H1 (cell line): Measurements from ENCODE around the gene THADA. TPM values are rescaled to one million over a fixed set of nuclear protein-coding genes. Genes with fewer than 3 reads are reported as not detected.

Experiments
- CTCF ChIA-PET: fragments of 300-600 bp; sonication (Branson Sonifier 250); formaldehyde crosslinking; loops from one replicate; lab custom pipeline; 2021; ENCODE audit not compliant: partially characterized antibody; lab: Charles Lee
- POLR2A ChIA-PET: fragments of 300-600 bp; sonication (Branson Sonifier 250); formaldehyde crosslinking; loops from one replicate; lab custom pipeline; 2021; ENCODE audit warnings: inconsistent platforms; ENCODE audit not compliant: partially characterized antibody; lab: Charles Lee
- DNase-seq, 2 experiments: peaks; one replicate each; pipeline versions ENCODE4 v3.0.0 to v3.0.0-alpha.2; 2010 to 2022; ENCODE audit warnings: low spot score in 2 of 2, low read depth in 1 of 2, mixed read lengths in 1 of 2
- FAIRE-seq: peaks from 2 replicates; lab custom pipeline; 2011; peaks lifted over from hg19 to GRCh38; lab: Jason Lieb, UNC
- H2AFZ ChIP-seq: 2 replicates; pipeline ENCODE4 v1.8.1; 2012; ENCODE audit warnings: low read length, inconsistent platforms
- H2AK5ac ChIP-seq: 2 replicates; pipeline ENCODE4 v1.6.1; 2013; ENCODE audit warnings: low read depth, low read length
- H2BK120ac ChIP-seq: replicated peaks from 2 replicates; pipeline ENCODE3; 2013; ENCODE audit warnings: low read depth, low read length, inconsistent platforms
- H2BK12ac ChIP-seq: 2 replicates; pipeline ENCODE4 v1.6.1; 2013; ENCODE audit warnings: low read depth, low read length
- H2BK15ac ChIP-seq: 2 replicates; pipeline ENCODE4 v1.6.1; 2013; ENCODE audit warnings: low read length
- H2BK20ac ChIP-seq: 2 replicates; pipeline ENCODE4 v1.6.1; 2013; ENCODE audit warnings: low read length
- H2BK5ac ChIP-seq: 2 replicates; pipeline ENCODE4 v1.6.1; 2013; ENCODE audit warnings: low read depth, low read length
- H3K14ac ChIP-seq: 2 replicates; pipeline ENCODE4 v1.6.1; 2013; ENCODE audit warnings: inconsistent platforms; ENCODE audit not compliant: insufficient read length
- H3K18ac ChIP-seq: 2 replicates; pipeline ENCODE4 v1.6.1; 2013; ENCODE audit warnings: low read length; ENCODE audit errors: extremely low read depth
- H3K23ac ChIP-seq: 2 replicates; pipeline ENCODE4 v1.6.1; 2013; ENCODE audit warnings: inconsistent platforms; ENCODE audit not compliant: insufficient read length
- H3K23me2 ChIP-seq: 2 replicates; pipeline ENCODE4 v1.6.1; 2013; ENCODE audit warnings: low read depth, low read length
- H3K27ac ChIP-seq: 2 replicates; pipeline ENCODE4 v1.6.1; 2011; ENCODE audit warnings: low read depth, low read length, inconsistent platforms
- H3K27me3 ChIP-seq, 4 experiments: replicated peaks in 1 of 4; 1 replicate in 1 of 4; 2 replicates in 3 of 4; pipeline versions ENCODE4 v1.6.1 to v1.8.1; 2011 to 2013; ENCODE audit warnings: low read length in 3 of 4, mild to moderate bottlenecking in 3 of 4, inconsistent platforms in 2 of 4, mixed read lengths in 2 of 4, moderate library complexity in 1 of 4; ENCODE audit not compliant: control insufficient read depth in 3 of 4, insufficient read depth in 3 of 4; ENCODE audit errors: extremely low read depth in 1 of 4
- H3K36me3 ChIP-seq, 4 experiments: 2 replicates each; pipeline versions ENCODE4 v1.6.1 to v1.8.1; 2011 to 2013; ENCODE audit warnings: mild to moderate bottlenecking in 4 of 4, low read length in 3 of 4, moderate library complexity in 2 of 4, control low read depth in 1 of 4, inconsistent platforms in 1 of 4; ENCODE audit not compliant: insufficient read depth in 4 of 4, control insufficient read depth in 2 of 4
- H3K4ac ChIP-seq: replicated peaks from 2 replicates; pipeline ENCODE3; 2013; ENCODE audit warnings: low read length, low read depth, mixed read lengths, inconsistent platforms; ENCODE audit not compliant: insufficient read length
- H3K4me1 ChIP-seq, 4 experiments: replicated peaks in 1 of 4; 1 replicate in 1 of 4; 2 replicates in 3 of 4; pipeline versions ENCODE4 v1.6.1 to v1.8.1; 2011 to 2013; ENCODE audit warnings: low read length in 3 of 4, inconsistent platforms in 2 of 4, mixed read lengths in 1 of 4; ENCODE audit not compliant: insufficient read depth in 4 of 4, control insufficient read depth in 3 of 4
- H3K4me2 ChIP-seq, 2 experiments: 2 replicates each; pipeline versions ENCODE4 v1.6.1 to v1.8.1; 2011 to 2013; ENCODE audit warnings: low read depth in 2 of 2, low read length in 2 of 2, control low read depth in 1 of 2, inconsistent platforms in 1 of 2, mild to moderate bottlenecking in 1 of 2; ENCODE audit not compliant: insufficient read depth in 1 of 2
- H3K4me3 ChIP-seq, 4 experiments: fragments of 200-600, 300-600 bp in 1 of 4; sonication (generic), shearing (Covaris generic), sonication (Bioruptor Twin) in 1 of 4; 2 replicates each; pipeline versions ENCODE4 v1.5.1 to v1.8.1; 2011 to 2016; ENCODE audit warnings: low read length in 4 of 4, low read depth in 3 of 4, control low read depth in 2 of 4, inconsistent platforms in 2 of 4, mild to moderate bottlenecking in 2 of 4, mixed read lengths in 1 of 4, moderate library complexity in 1 of 4; ENCODE audit not compliant: insufficient read depth in 2 of 4; ENCODE audit errors: extremely low read depth in 1 of 4
- H3K56ac ChIP-seq: replicated peaks from 2 replicates; pipeline ENCODE3; 2013; ENCODE audit warnings: low read depth, mild to moderate bottlenecking, mixed read lengths, low read length, inconsistent platforms; ENCODE audit not compliant: insufficient read length
- H3K79me1 ChIP-seq: 2 replicates; pipeline ENCODE4 v1.6.1; 2013; ENCODE audit warnings: low read depth, low read length, control low read depth
- H3K79me2 ChIP-seq, 2 experiments: 2 replicates each; pipeline versions ENCODE4 v1.6.1 to v1.8.1; 2012 to 2013; ENCODE audit warnings: low read length in 2 of 2, mild to moderate bottlenecking in 2 of 2, inconsistent platforms in 1 of 2; ENCODE audit not compliant: insufficient read depth in 2 of 2, control insufficient read depth in 1 of 2
- H3K9ac ChIP-seq, 4 experiments: replicated peaks in 1 of 4; 1 replicate in 1 of 4; 2 replicates in 3 of 4; pipeline versions ENCODE4 v1.6.1 to v1.8.1; 2011 to 2013; ENCODE audit warnings: low read depth in 3 of 4, low read length in 3 of 4, control low read depth in 2 of 4, mild to moderate bottlenecking in 2 of 4, moderate library complexity in 2 of 4, inconsistent platforms in 1 of 4; ENCODE audit errors: extremely low read depth in 1 of 4
- H3K9me3 ChIP-seq, 2 experiments: 2 replicates each; pipeline versions ENCODE4 v1.6.1 to v1.8.1; 2012 to 2013; ENCODE audit warnings: mild to moderate bottlenecking in 2 of 2, moderate library complexity in 2 of 2, control low read depth in 1 of 2, inconsistent platforms in 1 of 2, low read depth in 1 of 2, low read length in 1 of 2, mixed read lengths in 1 of 2; ENCODE audit not compliant: insufficient read depth in 2 of 2
- H4K20me1 ChIP-seq, 2 experiments: replicated peaks in 1 of 2; 2 replicates each; pipeline versions ENCODE3 to v1.8.1; 2011 to 2013; ENCODE audit warnings: inconsistent platforms in 2 of 2, low read length in 2 of 2, mild to moderate bottlenecking in 1 of 2; ENCODE audit not compliant: insufficient read depth in 2 of 2, control insufficient read depth in 1 of 2
- H4K5ac ChIP-seq: 2 replicates; pipeline ENCODE4 v1.6.1; 2013; ENCODE audit warnings: low read length, low read depth, mixed read lengths, inconsistent platforms; ENCODE audit not compliant: insufficient read length
- H4K8ac ChIP-seq: 2 replicates; pipeline ENCODE4 v1.8.0; 2013; ENCODE audit warnings: mild to moderate bottlenecking, moderate library complexity, low read length, inconsistent platforms; ENCODE audit not compliant: insufficient read depth; ENCODE audit errors: extremely low read depth
- H4K91ac ChIP-seq: replicated peaks from 2 replicates; pipeline ENCODE3; 2013; ENCODE audit warnings: low read length, mixed read lengths, inconsistent platforms; ENCODE audit not compliant: insufficient read length
- CBX8 ChIP-seq: fragments of 300-800, 300-1000 bp; sonication (generic); IDR thresholded peaks from 2 replicates; pipeline ENCODE4 v1.7.1; 2016; ENCODE audit warnings: low read depth, low read length, borderline replicate concordance
- CTBP2 ChIP-seq: IDR thresholded peaks from 2 replicates; pipeline ENCODE4 v1.7.0; 2011; ENCODE audit warnings: borderline replicate concordance, mild to moderate bottlenecking, moderate library complexity, mixed read lengths, low read length; ENCODE audit not compliant: insufficient read depth, insufficient read length
- HDAC2 ChIP-seq, 2 experiments: fragments of 300-600 bp in 1 of 2; sonication (generic) in 1 of 2; IDR thresholded peaks; 2 replicates each; pipeline ENCODE4 v1.6.1; 2011 to 2012; ENCODE audit warnings: low read depth in 2 of 2, low read length in 2 of 2, mild to moderate bottlenecking in 2 of 2, moderate library complexity in 2 of 2, borderline replicate concordance in 1 of 2, inconsistent platforms in 1 of 2
- TBP ChIP-seq: IDR thresholded peaks from 2 replicates; pipeline ENCODE4 v1.6.1; 2011; ENCODE audit warnings: low read depth, low read length, improper control_type of control experiment
- WGBS, 2 experiments: shearing (Covaris generic) in 1 of 2; methylation state at CpG; one replicate each; pipeline versions ENCODE4 v1.1.6 to v1.1.7; 2013 to 2015; ENCODE audit warnings: low lambda C conversion rate in 2 of 2, mixed read lengths in 2 of 2, inconsistent platforms in 1 of 2, low coverage in 1 of 2, missing lambda C conversion rate in 1 of 2; ENCODE audit not compliant: insufficient replicate concordance in 2 of 2, insufficient coverage in 1 of 2, insufficient read length in 1 of 2; ENCODE audit errors: extremely low coverage in 1 of 2, missing lambda C conversion rate in 1 of 2; 5-methylcytosine and 5-hydroxymethylcytosine counted together
- polyA plus RNA-seq, 7 experiments: library from polyadenylated mRNA; depleted of rRNA in 3 of 7; stranded (reverse) in 5 of 7; unstranded in 2 of 7; fragments of >200 nt in 5 of 7; fragments of 200-250 nt in 2 of 7; gene quantifications; 1 replicate in 5 of 7; 2 replicates in 1 of 7; 4 replicates in 1 of 7; pipeline versions ENCODE4 v1.2.1 to v1.2.3, GENCODE V29; 2011 to 2013; ENCODE audit warnings: missing spikeins in 2 of 7, mixed read lengths in 2 of 7
- total RNA-seq: library from RNA; stranded (reverse); fragmentation: NEBNext Ultra II Directional; extraction: Animal tissue kit (Norgen Biotek cat#: 25700); gene quantifications from 2 replicates; pipeline ENCODE4 v1.2.1, GENCODE V29; 2021

The THADA gene
- total and polyA plus RNA-seq, 2 of the 8 experiments (the other 6 are each of a cell fraction or from before 2014, with no cell fraction given), result 22.4 to 26.8 TPM

DNA sequence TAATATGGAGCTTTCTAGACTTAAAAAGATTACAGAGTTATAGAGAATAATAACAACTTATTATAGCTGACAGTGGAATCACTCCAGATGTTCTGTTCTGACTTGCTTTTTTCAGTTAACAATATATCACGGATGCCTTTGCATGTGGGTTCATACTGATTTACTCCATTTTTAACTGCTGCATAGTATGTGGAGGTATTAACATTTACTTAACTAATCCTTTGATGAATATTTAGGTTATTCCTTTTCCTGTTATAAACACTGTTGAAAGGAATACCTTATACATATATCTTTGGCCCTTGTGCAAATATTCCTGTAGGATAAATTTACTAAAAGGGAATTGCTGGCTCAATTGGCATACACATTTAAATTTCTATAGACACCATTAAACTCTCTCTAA is 336.3 kb downstream of the THADA start:
- Histone ChIP-seq H2AFZ (no peak overlapping the region), H2BK120ac (no peak overlapping the region), H3K79me1 (no peaks in the 10 kb centered on the region), H4K20me1 (no peaks in the 10 kb centered on the region), H2BK15ac (no peak overlapping the region), H3K4me2 (no peak overlapping the region), H3K4ac (no peak overlapping the region), H3K4me3 (no peak overlapping the region), H2BK12ac (no peak overlapping the region), H3K27me3 (no peaks in the 10 kb centered on the region), H3K79me2 (no peaks in the 10 kb centered on the region), H2BK20ac (no peak overlapping the region), H3K18ac (no peak overlapping the region), H2AK5ac (no peak overlapping the region), H3K4me1 (no peaks in the 10 kb centered on the region), H3K56ac (no peak overlapping the region), H3K14ac (no peak overlapping the region), H3K9ac (no peak overlapping the region), H4K5ac (no peak overlapping the region)
- WGBS, 2 experiments, result 96% methylated on average over 1 of the region's 1 CpG; no CpG with 5 or more reads in 1 of the 2 experiments
- DNase-seq, result no peak
- POLR2A ChIA-PET, result no interaction called here
- TF ChIP-seq TBP, result no peak
- TF ChIP-seq CTBP2, result no peak
- TF ChIP-seq HDAC2 (IDR thresholded peaks at IDR 0.05; ENCODE audit: borderline replicate concordance in 1 of 2, low read depth in 2 of 2, low read length in 2 of 2), result no peak
- TF ChIP-seq CBX8, result no peak
- TF ChIP-seq, all 59 proteins: peak for 0
- Histone ChIP-seq H3K23ac (no peak overlapping the region), H3K27ac (no peak overlapping the region), H3K36me3 (no peaks in the 10 kb centered on the region), H2BK5ac (no peak overlapping the region), H3K9me3 (no peaks in the 10 kb centered on the region), H4K91ac (no peak overlapping the region), H3K23me2 (no peaks in the 10 kb centered on the region), H4K8ac (no peak overlapping the region)
- CTCF ChIA-PET, result interaction anchor here (0.6 to 1.5 kb wide), 5 partner anchors 10 to 224 kb away, joined by 3 to 9 read pairs (median 4); no protein-coding TSS in a partner anchor
- FAIRE-seq, result no peak
